Mesenchymal stem cell (in vitro differentiated cells and primary cell): Measurements from ENCODE around the gene PTPRD.

Experiments used
- DNase-seq: peaks from one replicate; pipeline ENCODE4 v3.0.0-alpha.2; 2013
- H2AFZ ChIP-seq: one replicate; pipeline ENCODE4 v1.6.1; 2013; ENCODE audit warnings: low read depth, mild to moderate bottlenecking, control low read depth, inconsistent platforms, low read length, moderate library complexity
- H2AK5ac ChIP-seq: 2 replicates; pipeline ENCODE4 v1.6.1; 2013; ENCODE audit warnings: low read length, moderate library complexity, mild to moderate bottlenecking, inconsistent platforms; ENCODE audit not compliant: severe bottlenecking
- H2BK120ac ChIP-seq: one replicate; pipeline ENCODE4 v1.6.1; 2013; ENCODE audit warnings: low read depth, mild to moderate bottlenecking, inconsistent platforms, low read length, moderate library complexity
- H2BK12ac ChIP-seq, 2 experiments: one replicate each; pipeline ENCODE4 v1.6.1; 2013; ENCODE audit warnings: inconsistent platforms in 2 of 2, low read length in 2 of 2, mild to moderate bottlenecking in 2 of 2, moderate library complexity in 2 of 2, control low read depth in 1 of 2
- H2BK15ac ChIP-seq: one replicate; pipeline ENCODE4 v1.6.1; 2013; ENCODE audit warnings: mild to moderate bottlenecking, low read depth, inconsistent platforms; ENCODE audit not compliant: poor library complexity, severe bottlenecking
- H2BK5ac ChIP-seq: 2 replicates; pipeline ENCODE4 v1.6.1; 2013; ENCODE audit warnings: low read depth, mild to moderate bottlenecking, low read length, control low read depth, inconsistent platforms; ENCODE audit not compliant: poor library complexity, severe bottlenecking
- H3K14ac ChIP-seq, 2 experiments: one replicate each; pipeline ENCODE4 v1.6.1; 2013; ENCODE audit warnings: inconsistent platforms in 2 of 2, low read length in 2 of 2, control low read depth in 1 of 2, mild to moderate bottlenecking in 1 of 2, moderate library complexity in 1 of 2
- H3K18ac ChIP-seq, 2 experiments: one replicate each; pipeline ENCODE4 v1.6.1; 2013; ENCODE audit warnings: inconsistent platforms in 2 of 2, low read length in 2 of 2, control low read depth in 1 of 2, low read depth in 1 of 2, mild to moderate bottlenecking in 1 of 2
- H3K23ac ChIP-seq, 2 experiments: one replicate each; pipeline ENCODE4 v1.6.1; 2013; ENCODE audit warnings: inconsistent platforms in 2 of 2, low read length in 2 of 2, mild to moderate bottlenecking in 2 of 2, moderate library complexity in 2 of 2, control low read depth in 1 of 2
- H3K27ac ChIP-seq: 2 replicates; pipeline ENCODE4 v1.5.1; 2013; ENCODE audit warnings: mild to moderate bottlenecking, moderate library complexity, low read length, control low read depth, inconsistent platforms; ENCODE audit not compliant: poor library complexity, severe bottlenecking
- H3K27me3 ChIP-seq, 2 experiments: 2 replicates each; pipeline versions ENCODE4 v1.6.1 to v1.7.0; 2013; ENCODE audit warnings: low read length in 2 of 2, mild to moderate bottlenecking in 2 of 2, moderate library complexity in 2 of 2, control low read depth in 1 of 2, inconsistent platforms in 1 of 2; ENCODE audit not compliant: control insufficient read depth in 1 of 2, insufficient read depth in 1 of 2
- H3K36me3 ChIP-seq, 2 experiments: 2 replicates each; pipeline versions ENCODE4 v1.6.1 to v1.7.0; 2013; ENCODE audit warnings: low read length in 2 of 2, control low read depth in 1 of 2, inconsistent platforms in 1 of 2, low read depth in 1 of 2, mild to moderate bottlenecking in 1 of 2; ENCODE audit not compliant: insufficient read depth in 2 of 2, control insufficient read depth in 1 of 2
- H3K4ac ChIP-seq, 2 experiments: one replicate each; pipeline ENCODE4 v1.6.1; 2013; ENCODE audit warnings: inconsistent platforms in 2 of 2, low read length in 2 of 2, mild to moderate bottlenecking in 2 of 2, moderate library complexity in 2 of 2, control low read depth in 1 of 2, low read depth in 1 of 2
- H3K4me1 ChIP-seq: 2 replicates; pipeline ENCODE4 v1.6.1; 2013; ENCODE audit warnings: low read depth, low read length, control low read depth; ENCODE audit not compliant: control insufficient read depth, insufficient read depth
- H3K4me2 ChIP-seq: 2 replicates; pipeline ENCODE4 v1.6.1; 2013; ENCODE audit warnings: low read length, mild to moderate bottlenecking, inconsistent platforms; ENCODE audit not compliant: poor library complexity, severe bottlenecking
- H3K4me3 ChIP-seq, 2 experiments: 2 replicates each; pipeline versions ENCODE4 v1.5.1 to v1.7.0; 2013; ENCODE audit warnings: low read length in 2 of 2, mild to moderate bottlenecking in 2 of 2, control low read depth in 1 of 2, low read depth in 1 of 2; ENCODE audit not compliant: insufficient read depth in 1 of 2
- H3K79me1 ChIP-seq: replicated peaks from 2 replicates; pipeline ENCODE4 v1.6.1; 2013; ENCODE audit warnings: mild to moderate bottlenecking, control low read depth, low read length, inconsistent platforms; ENCODE audit not compliant: poor library complexity, severe bottlenecking
- H3K9ac ChIP-seq: 2 replicates; pipeline ENCODE4 v1.7.0; 2013; ENCODE audit warnings: mild to moderate bottlenecking, low read length, moderate library complexity
- H3K9me3 ChIP-seq: 2 replicates; pipeline ENCODE4 v1.7.0; 2013; ENCODE audit warnings: mild to moderate bottlenecking, low read length; ENCODE audit not compliant: control insufficient read depth
- H4K8ac ChIP-seq: one replicate; pipeline ENCODE4 v1.6.1; 2013; ENCODE audit warnings: inconsistent platforms, mild to moderate bottlenecking, low read length, moderate library complexity
- H4K91ac ChIP-seq: one replicate; pipeline ENCODE4 v1.6.1; 2013; ENCODE audit warnings: mild to moderate bottlenecking, low read length, inconsistent platforms
- WGBS: methylation state at CpG from one replicate; pipeline ENCODE4 v1.1.7; 2013; ENCODE audit warnings: mixed read lengths; 5-methylcytosine and 5-hydroxymethylcytosine counted together

PTPRD gene

GRCh38 chr9:8649807-8650206 is 1963.0 kb downstream of the PTPRD start:
- Histone ChIP-seq H3K27me3 (no peaks in the 10 kb centered on the region), H3K27ac (no peak overlapping the region), H3K4me3 (no peak overlapping the region), H2AFZ (no peak overlapping the region), H3K9ac (peak overlapping the region; percentile 9), H2BK15ac (no peak overlapping the region), H3K18ac (no peak overlapping the region), H3K4me1 (peaks cover 2% of the 10 kb centered on the region), H2AK5ac (peak overlapping the region; percentile 39), H3K4ac (no peak overlapping the region), H2BK120ac (no peak overlapping the region), H3K14ac (no peak overlapping the region), H4K91ac (no peak overlapping the region), H2BK12ac (no peak overlapping the region), H2BK5ac (no peak overlapping the region), H3K79me1 (peaks cover 9% of the 10 kb centered on the region), H3K36me3 (no peaks in the 10 kb centered on the region), H3K23ac (no peak overlapping the region), H3K4me2 (no peak overlapping the region), H3K9me3 (no peaks in the 10 kb centered on the region), H4K8ac (no peak overlapping the region)
- 100% methylated on average over 3 of the region's 4 CpGs for WGBS
- DNase-seq, result no peak

DNA sequence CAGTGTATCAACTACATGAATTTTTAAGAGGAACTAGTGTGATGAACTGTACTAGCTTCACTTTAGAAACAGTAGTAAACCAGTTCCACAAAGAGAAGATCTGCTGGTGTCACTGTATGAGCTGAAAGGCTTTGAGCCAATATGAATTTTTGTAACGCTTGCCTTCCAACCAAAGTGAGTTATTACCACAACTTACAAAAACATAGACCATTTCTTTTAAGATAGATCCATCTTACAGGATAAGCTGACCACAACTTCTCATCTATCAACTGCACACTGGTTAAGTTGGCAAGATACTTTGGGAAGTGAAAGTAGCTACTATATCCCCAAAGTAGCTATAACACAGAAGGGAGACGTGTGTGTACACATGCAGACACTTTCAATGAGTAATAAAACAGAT is 1963.6 kb downstream of the PTPRD start:
- no peak overlapping the region for H2BK120ac ChIP-seq
- H4K8ac ChIP-seq, result no peak overlapping the region
- peak overlapping the region; percentile 9 for H3K9ac ChIP-seq
- no peak overlapping the region for H3K18ac ChIP-seq
- H3K4me1 ChIP-seq, result peaks cover 5% of the 10 kb centered on the region
- H3K27ac ChIP-seq, result no peak overlapping the region
- no peak overlapping the region for H2BK15ac ChIP-seq
- H3K36me3 ChIP-seq, result no peaks in the 10 kb centered on the region
- no peak overlapping the region for H3K4ac ChIP-seq
- H2AFZ ChIP-seq, result no peak overlapping the region
- H2BK5ac ChIP-seq, result no peak overlapping the region
- H2AK5ac ChIP-seq, result no peak overlapping the region
- H3K9me3 ChIP-seq, result no peaks in the 10 kb centered on the region
- 58% methylated on average over 2 of the region's 2 CpGs for WGBS
- H3K14ac ChIP-seq, result no peak overlapping the region
- H3K79me1 ChIP-seq, result peaks cover 14% of the 10 kb centered on the region
- H3K23ac ChIP-seq, result no peak overlapping the region
- H3K27me3 ChIP-seq, result no peaks in the 10 kb centered on the region
- DNase-seq, result peak; percentile 18
- no peak overlapping the region for H2BK12ac ChIP-seq
- H3K4me2 ChIP-seq, result no peak overlapping the region
- H3K4me3 ChIP-seq, result no peak overlapping the region
- H4K91ac ChIP-seq, result no peak overlapping the region

GRCh38 chr9:8648271-8648845 is 1964.4 kb downstream of the PTPRD start:
- Histone ChIP-seq H3K4me2 (no peak overlapping the region), H3K9me3 (no peaks in the 10 kb centered on the region), H4K8ac (no peak overlapping the region), H3K9ac (no peak overlapping the region), H3K27me3 (no peaks in the 10 kb centered on the region), H3K79me1 (peaks cover 13% of the 10 kb centered on the region), H2BK5ac (no peak overlapping the region), H3K18ac (no peak overlapping the region), H2BK15ac (no peak overlapping the region), H3K4me1 (peaks cover 5% of the 10 kb centered on the region), H3K4me3 (no peak overlapping the region), H2AK5ac (no peak overlapping the region), H3K36me3 (no peaks in the 10 kb centered on the region), H3K23ac (no peak overlapping the region), H3K27ac (peak overlapping the region; percentile 39), H2AFZ (no peak overlapping the region), H2BK12ac (no peak overlapping the region), H3K4ac (no peak overlapping the region), H3K14ac (no peak overlapping the region), H4K91ac (no peak overlapping the region), H2BK120ac (no peak overlapping the region)
- peak; percentile 32 for DNase-seq
- 60% methylated on average over 1 of the region's 2 CpGs for WGBS

- Histone ChIP-seq H3K27me3 (no peaks in the 10 kb centered on the region), H2AFZ (no peak overlapping the region), H3K4me3 (no peak overlapping the region), H2BK5ac (no peak overlapping the region), H3K4ac (no peak overlapping the region), H4K91ac (no peak overlapping the region), H2AK5ac (peak overlapping the region; percentile 81), H4K8ac (no peak overlapping the region), H3K4me2 (no peak overlapping the region), H2BK120ac (no peak overlapping the region), H3K9me3 (no peaks in the 10 kb centered on the region), H3K4me1 (peaks cover 5% of the 10 kb centered on the region), H3K9ac (no peak overlapping the region), H3K23ac (no peak overlapping the region), H2BK12ac (no peak overlapping the region), H3K36me3 (no peaks in the 10 kb centered on the region), H3K18ac (no peak overlapping the region), H3K79me1 (peaks cover 14% of the 10 kb centered on the region), H3K27ac (peak overlapping the region; percentile 9), H3K14ac (no peak overlapping the region), H2BK15ac (no peak overlapping the region)
- WGBS, result 98% methylated on average over 3 of the region's 6 CpGs
- no peak for DNase-seq
These were observed 1965.0 kb downstream of the PTPRD start for GRCh38 chr9:8647824-8648223.
